GM21529 (cell line): ENCODE data around the gene XYLT2.
"Not testable (repeated sequence)": the region's sequence is repeated elsewhere in the genome, so short reads cannot be mapped to it uniquely, and the experiment has no call there.

Source experiments
- ATAC-seq: cut with Tn5 transposase; IDR thresholded peaks from one replicate; pipeline ENCODE4 v1.9.1; 2021; ENCODE audit not compliant: unreplicated experiment

The XYLT2 gene

DNA sequence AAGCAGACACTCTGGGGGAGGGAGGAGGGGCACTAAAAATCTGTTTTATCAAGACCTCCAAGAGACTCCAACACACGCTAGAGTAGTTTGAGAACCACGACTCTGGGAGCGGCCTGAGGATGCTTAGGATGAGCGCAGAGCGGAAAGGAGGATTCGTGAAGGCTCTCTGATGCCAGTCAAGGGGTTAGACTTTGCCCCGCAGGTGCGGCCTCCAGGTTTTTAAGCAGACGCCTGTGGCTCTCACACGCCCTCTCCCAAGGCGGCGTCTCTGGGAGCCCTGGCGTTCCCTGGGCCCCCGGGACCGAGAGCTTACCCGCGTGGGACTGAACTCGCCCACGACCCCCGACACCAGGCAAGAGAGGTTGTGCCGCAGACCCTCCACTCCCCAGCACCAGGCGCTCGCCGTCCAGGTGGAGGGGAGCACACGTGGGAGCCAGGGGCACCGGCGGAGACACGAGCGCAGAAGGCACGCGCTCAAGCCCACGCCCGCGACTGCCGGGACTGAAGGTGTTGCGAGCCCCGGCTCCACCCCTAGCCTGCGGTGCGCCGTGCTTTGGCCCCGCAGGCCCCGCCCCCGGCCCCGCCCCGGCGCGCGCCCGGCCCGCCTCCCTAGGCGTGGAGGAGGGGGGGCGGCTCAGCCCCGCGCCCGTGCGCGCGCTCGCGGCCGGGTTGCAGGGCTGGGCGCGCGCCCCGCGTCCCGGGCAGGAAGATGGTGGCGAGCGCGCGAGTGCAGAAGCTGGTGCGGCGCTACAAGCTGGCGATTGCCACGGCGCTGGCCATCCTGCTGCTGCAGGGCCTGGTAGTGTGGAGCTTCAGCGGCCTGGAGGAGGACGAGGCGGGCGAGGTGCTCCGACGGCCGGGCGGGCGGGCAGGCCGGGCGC is at the start of gene XYLT2:
XYLT2 (plus strand) TSS at position 695 of the 881 bp plus-strand sequence; CDS start at position 710, 15 bp downstream.
- peak; percentile 78 for ATAC-seq

DNA sequence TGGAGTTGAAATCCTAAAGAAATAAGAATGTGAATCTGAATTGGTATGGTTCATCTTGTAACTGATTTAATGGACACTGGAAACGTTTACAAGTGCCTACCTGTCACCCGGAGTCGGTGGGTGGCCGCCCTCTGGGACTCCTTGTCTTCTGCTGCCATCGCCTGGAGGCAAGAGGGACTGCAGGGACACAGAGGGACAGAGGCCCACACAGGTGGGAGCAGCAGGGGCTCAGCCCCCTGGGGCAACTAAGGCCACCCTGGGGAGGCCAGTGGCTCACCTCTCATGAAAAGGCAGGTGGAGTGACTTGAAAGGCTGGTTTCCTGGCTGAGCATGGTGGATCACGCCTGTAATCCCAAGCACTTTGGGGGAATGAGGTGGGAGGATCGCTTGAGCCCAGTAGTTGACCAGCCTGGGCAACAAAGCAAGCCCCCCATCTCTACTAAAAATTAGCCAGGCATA is 48.5 kb upstream of the XYLT2 start:
- no peak for ATAC-seq

DNA sequence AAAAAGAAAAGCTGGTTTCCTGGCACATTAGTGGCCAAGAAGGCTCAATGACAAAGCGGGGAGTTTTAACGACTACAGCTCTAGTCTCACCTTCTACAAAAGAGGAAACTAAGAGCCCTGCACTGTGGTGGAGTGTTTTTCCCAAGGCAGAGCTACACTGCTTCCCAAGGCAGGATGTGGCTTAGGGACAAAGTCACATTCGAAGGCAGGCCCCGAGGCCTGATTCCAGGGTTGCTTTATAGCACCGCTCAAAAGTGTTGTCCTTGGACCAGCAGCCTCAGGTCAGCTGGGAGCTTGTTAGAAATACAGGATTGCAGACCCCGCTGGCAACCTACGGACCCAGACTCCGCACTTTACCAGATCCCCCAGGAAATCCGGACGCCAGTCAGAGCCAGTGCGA is 47.9 kb upstream of the XYLT2 start:
- no peak for ATAC-seq

DNA sequence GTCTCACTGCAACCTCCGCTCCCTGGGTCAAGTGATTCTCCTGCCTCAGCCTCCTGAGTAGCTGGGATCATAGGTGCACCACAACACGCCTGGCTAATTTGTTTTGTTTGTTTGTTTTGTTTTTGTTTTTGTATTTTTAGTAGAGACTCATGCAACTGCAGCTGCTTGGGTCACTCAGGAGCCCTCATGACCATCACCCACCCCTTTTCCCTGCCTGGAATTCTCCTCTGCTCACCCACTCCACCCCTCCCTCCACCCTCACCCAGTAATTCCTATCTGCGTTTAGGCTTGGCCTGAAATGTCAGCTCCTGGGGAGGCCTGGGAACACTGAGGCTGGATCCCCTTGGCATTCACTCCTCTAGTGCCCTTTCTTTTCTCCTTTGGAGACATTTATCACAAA is 46.1 kb upstream of the XYLT2 start:
- ATAC-seq, result no peak

DNA sequence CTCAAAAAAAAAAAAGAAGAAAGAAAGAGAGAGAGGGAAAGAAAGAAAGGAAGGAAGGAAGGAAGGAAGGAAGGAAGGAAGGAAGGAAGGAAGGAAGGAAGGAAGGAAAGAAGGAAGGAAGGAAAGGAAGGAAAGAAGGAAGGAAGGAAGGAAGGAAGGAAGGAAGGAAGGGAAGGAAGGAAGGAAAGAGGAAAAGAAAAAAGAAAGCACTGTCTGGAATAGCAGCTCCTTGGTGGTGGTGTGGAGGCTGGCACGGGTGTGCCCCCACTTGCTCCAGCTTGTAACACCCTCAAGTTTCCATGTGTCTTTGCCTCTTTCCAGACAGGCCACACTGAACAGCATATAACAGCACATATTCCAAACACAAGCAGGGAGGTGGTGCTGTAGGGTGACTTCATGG is 45.1 kb upstream of the XYLT2 start:
- ATAC-seq, result not testable (repeated sequence)

DNA sequence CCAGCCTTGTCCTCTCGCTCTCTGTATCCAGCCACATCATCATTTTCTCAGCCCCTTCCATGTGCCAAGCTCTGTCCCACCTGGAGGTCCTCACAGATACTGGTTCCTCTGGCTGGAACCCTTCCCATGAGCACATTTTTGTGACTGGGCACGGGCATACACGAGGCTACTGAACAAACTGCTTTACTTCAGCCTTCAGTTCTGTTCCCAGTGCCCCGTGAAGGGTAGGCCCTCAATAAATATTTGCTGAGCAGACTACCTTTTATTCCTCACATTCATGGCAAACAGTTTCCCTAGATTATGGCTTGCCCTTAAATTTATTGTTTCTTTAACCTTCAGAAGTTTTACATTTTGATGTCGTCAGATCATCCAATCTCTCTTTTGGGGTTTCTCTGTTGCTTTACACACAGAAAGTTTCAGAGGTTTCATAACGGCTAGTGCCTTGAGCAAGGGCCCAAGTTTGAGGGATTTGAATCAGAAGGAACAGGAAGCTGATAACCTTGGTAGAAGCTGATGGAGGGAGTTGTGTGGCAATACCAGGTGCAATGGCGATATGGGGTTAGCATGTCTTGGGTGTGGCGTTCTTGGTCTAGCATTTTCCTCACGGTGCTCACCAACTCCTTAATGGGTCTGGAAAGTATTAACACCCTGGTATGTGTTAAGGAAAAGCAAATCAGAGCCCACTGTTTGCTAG is 43.9 kb upstream of the XYLT2 start:
- no peak for ATAC-seq

DNA sequence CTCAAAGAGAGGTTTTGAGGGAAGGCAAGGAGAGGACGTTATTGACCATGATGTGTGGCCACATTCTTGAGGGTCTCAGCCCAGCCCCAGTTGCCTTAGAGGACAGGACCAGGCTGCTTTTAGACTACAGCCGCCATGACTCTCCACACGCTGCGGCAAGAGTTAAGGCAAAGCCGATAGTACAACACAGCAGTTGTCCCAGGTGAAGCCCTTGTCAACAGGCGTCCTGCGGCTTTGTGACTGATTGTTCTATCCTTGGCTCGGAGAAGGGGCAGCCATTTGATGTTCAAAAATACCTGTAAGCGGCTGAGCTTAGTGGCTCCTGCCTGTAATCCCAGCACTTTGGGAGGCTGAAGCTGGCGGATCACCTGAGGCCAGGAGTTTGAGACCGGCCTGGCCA is 42.9 kb upstream of the XYLT2 start:
- no peak for ATAC-seq

DNA sequence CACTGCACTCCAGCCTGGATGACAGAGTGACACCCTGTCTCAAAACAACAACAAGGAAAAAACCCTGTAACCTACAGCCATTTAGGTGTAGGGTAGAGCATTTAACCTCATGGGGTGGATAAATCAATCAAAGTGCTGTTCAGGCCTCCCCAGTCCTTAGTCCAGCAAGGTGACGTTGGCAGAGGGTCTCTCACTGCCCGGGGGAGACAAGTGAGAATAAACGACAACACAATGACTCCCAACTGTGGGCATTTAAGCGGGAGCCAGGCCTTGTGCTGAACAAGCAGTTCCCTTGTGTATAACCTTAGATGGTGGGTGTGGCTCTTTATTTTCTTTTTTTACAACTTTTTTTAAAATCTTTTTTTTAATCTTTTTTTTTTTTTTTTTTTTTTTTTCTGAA is 42.3 kb upstream of the XYLT2 start:
- ATAC-seq, result no peak

DNA sequence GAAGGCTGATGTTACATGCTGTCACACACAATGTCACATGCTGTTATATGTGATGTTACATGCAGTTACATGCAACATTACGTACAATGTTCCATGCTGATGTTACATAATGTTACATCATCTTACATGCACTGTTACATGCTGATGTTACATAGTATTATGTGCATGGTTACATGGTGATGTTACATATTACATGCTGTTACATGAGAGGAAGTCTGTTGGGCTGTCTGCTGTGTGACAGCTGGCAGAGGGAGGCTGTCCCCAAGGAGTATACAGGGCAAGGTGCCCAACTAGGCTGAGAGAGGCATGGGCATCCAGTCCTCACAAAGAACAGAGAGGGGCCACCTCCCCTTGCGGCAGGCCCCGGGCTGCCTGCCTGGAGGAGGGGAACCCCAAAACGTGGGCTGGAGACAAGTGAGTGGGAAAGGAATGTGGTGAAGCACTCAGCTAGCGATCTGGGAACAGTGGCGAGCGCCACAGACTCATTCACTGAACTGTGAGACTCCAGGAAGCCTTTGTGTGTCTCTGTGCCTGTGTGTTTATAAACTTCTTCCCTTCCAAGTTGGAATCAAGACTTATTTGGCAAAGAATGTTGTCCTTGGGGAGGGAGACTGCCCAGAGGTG is 41.0 kb upstream of the XYLT2 start:
- ATAC-seq, result no peak

DNA sequence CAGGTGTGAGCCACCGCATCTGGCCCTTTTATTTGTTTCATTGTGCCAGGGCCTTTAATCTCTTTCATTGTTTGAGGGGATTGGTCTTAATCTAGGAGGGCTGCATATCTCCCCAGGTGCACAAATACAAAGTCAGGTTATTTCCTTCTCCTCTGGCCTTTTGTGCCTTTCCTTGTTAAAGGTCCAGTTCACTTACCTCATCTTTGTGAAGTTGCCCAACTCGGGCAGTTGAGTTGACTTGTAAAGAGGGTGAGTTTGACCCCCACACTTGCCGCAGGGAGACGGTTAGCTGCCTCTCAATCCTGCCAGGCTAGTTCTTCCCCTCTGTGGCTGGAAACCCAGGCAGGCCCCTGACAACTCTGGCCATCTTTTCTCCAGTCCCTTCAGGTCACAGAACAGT is 38.3 kb upstream of the XYLT2 start:
- no peak for ATAC-seq

DNA sequence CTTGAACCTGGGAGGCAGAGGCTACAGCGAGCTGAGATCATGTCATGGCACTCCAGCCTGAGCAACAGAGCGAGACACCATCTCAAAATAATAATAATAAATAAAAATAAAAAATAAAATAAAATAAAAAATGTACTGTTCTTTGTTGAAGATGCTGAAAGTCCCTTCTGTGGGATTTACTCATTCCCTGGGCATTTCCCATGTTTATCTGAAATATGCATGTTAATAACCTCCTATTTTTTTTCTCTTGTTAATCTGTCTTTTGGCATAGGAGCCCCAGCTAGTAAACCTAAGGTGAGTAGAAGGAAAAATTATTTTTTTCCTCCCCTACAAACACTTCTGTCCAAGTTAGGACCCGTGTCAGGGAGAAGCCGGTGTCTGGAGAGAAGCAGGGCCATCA is 37.3 kb upstream of the XYLT2 start:
- ATAC-seq, result no peak

DNA sequence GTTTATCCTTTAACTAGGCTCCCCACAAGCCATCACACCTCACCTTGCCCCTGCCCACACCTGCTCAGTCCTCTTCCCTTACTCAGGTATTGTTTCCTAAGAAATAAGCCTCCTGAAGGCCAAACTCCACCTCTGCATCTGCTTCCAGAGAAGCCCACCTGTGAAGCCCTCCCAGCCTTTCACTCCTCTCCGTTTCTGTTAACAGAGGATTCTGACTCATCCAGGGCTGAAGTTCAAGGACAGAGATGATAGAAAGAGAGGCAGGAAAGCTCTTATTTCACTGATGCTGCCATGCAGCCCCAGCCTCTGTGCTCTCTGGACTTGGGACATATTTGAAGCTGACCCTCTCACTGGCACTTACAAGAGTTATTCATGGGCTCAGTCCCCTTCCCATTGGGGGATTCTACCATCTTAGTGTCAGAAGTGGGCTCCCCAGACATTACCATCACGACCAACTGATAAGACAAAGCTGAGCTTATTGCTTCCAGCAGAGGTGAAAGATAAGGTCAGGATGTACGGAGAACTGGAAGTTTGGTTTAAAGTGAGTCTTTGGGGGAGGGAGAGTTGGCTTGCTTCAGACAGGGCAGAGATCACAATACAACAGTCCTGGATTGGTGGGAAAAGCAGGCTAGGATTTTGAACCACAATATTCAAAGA is 35.3 kb upstream of the XYLT2 start:
- no peak for ATAC-seq

DNA sequence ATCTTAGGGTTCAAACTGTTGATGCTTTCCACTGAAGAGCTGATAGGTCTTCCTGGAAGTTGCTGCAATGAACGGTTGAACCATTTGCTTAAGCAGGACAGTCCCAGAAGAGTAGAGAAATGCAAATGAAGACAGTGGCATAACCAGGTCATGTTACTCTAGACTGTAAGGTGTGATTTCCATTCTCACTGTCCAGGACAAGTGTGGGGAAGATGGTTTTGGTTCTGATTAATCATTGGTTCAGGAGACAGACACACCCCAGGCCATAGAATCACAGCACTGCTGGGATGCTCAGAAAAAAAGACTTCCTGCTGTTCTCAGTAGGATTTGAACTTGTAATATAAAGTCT is 34.8 kb upstream of the XYLT2 start:
- ATAC-seq, result no peak

DNA sequence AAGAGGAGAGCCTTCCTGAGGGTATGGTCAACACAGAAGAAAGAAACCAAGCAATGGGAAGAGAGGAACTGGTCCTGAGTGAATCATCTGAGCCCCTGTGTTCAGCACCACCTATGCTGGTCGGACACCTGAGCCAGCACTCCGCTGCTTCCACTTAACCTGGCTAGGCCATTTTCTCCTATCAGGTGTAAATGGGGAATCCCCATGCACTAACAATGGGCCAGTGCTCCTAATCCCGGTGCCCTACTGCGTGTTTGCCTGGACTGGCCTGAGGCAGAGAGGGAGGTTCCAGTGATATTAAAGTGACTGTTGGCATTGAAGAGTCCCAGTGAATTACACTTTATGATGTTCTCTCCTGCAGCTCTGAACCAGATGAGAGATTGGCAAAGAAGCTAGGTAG is 34.4 kb upstream of the XYLT2 start:
- ATAC-seq, result no peak

DNA sequence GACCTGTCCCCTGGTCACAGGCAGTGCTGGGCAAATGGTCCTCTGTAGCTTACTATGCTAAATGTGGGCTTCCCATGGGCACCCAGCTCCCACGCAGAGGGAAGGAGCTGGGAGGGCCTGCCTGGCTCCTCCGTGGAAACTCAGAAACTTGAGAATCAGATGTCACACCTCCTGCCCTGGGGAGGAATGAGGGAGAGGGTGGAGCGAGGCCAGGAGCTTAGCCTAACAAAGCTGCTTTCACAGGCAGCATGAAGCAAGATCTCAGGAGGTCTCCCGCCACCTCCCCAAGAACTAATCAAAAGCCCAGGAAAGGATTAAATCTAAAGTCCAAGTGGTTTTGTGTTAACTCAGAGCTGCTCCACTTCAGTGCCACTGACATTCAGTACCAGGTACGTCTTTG is 33.6 kb upstream of the XYLT2 start:
- no peak for ATAC-seq

DNA sequence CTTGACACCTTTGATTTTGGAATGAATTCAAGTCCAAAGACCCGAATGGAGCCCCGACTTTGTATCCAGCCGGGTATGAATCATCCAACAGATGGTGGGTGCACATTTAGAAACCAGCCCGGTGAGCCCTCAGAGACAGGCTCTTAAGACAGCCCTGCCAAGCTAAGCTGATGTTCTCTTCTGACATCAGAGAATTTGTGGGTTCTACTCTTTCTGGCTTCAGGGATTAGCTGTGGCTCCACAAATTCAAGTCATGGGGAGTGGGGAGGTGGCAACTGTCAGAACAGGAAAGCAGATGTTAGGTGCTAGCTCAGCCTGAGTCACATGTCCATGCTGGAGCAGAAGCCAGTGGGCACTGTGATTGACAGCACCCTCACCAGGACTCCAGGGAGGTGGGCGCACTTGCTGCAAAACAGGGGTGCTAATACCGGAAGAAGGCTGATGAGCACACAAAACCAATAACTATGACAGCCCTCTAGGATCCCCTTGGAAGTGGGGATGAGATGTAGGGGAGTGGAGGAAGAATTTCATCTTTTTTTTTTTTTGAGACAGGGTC is 31.4 kb upstream of the XYLT2 start:
- ATAC-seq, result no peak

DNA sequence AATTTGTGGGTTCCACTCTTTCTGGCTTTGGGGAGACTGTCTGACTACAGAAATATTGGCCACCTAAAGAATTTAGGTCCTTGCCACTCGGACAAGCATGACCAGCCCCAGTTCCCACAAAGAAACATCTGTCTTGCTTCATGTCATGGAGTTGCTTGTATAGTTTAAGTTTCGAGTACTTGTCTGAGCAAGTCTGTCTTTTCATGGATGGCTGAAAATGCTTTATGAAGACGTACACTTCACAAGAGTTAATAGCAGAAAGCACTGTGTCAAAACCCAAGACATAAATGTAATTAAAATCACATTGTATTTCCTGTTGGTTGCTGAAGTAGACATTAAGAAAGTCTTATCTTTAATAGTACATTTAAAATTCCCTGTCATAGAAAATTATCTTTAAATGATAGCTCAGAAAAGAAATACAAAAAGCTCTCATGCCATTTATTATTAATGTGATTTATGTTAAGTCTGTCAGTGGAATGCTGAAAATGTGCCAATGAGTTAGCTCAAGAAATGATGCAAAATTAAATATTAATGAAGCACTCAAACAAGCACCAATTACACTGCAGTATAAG is 29.8 kb upstream of the XYLT2 start:
- ATAC-seq, result no peak

DNA sequence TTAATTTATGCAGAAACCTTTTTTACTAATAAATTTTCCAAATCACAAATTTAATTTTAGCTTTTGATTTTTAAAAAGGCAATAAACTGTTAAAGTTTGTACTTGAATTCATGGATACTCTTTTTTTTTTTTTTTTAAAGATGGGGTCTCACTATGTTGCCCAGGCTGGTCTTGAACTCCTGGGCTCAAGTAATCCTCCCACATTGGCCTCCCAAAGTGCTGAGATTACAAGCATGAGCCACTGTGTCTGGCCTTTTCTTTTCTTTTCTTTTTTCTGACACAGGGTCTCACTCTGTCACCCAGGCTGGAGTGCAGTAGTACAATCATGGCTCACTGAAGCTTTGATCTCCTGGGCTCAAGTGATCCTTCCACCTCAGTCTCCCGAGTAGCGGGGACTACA is 29.3 kb upstream of the XYLT2 start:
- not testable (repeated sequence) for ATAC-seq

DNA sequence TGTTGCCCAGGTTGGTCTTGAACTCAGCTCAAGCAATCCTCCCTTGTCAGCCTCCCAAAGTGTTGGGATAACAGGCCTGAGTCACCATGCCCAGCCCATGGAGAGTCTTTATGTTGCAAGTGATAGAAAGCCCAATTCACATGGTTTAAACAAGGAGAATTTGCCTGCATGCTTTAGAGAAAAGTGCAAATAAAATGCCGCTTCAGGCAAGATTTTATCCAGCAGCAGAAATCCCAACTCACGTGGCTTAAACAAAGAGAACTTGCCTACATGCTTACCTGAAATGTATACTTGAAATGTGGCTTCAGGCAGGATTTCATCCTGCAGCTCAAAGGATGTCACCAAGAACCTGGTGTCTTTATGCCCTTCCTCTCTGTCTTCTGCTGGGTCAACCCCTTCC is 28.8 kb upstream of the XYLT2 start:
- ATAC-seq, result no peak

DNA sequence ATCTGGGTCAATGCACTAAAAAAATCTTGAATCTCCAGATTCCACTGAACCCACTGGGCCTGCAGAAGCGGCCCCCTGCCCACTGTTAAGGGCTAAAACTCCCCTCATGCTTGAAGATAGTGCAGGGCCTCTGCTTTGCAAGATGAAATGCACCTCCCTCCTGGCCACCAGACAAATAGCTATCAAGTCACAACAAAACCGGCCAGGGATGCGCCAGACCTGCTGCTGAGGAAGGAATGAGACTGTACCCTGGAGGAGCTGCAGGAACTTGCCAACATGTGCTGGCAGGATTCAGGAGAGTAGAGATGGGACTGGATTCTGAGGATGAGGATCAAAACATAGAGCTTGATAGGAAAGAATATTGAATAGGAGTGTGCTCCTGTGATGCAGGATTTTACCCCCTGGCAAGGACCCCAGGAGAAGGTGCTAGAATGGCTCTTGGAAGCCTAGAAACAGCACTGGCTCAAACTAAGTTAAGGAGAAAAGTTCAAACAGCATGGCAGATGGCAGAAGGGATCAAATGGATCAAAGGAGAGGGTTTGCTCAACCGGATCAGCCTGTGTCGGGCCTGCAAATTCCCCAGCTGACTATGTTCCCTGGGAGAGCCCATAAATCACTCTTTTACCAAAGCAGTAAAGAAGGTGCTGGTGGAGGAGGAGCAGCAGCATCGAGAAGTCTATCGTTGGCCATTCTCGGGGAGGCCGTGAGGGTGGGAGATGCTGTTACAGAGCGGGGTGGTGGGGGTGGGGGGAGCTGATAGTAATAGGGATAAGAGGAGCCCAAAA is 27.2 kb upstream of the XYLT2 start:
- no peak for ATAC-seq
